ENCODE data around the gene EIF4G3.

EIF4G3 gene

DNA sequence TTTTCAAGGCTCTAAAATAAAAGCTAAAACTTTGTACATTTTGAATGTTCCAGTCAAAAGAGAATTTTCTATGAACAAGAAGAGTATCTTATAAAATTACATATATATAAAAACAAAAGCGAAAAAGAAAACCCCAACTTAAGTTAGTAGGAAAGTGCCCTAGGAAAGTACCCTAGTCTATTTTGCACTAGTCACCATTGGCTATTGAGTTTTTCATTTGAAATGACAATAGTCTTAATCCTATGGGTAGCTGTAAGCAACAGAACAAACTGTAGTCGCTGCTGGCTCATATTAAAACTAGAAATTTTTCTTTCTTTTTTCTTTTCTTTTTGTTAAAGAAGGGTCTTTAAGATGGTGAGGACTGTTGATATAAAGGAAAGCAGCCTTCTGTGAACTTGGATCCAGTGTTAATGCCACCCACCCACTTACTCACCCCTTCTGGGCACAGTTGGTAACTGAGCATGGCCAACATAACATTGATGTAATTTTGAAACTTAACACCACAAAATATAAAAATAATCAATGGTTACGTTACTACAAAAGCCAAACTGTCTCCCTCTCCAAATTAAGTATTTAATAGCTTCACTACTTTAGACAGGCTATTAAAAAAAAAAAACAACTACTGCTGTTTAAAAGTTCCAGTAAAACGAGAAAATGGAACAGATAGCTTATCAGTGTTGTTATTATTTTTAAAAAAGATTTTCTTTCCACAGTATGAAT is 177.0 kb downstream of the EIF4G3 start:
- TF ChIP-seq, protein P1, sequence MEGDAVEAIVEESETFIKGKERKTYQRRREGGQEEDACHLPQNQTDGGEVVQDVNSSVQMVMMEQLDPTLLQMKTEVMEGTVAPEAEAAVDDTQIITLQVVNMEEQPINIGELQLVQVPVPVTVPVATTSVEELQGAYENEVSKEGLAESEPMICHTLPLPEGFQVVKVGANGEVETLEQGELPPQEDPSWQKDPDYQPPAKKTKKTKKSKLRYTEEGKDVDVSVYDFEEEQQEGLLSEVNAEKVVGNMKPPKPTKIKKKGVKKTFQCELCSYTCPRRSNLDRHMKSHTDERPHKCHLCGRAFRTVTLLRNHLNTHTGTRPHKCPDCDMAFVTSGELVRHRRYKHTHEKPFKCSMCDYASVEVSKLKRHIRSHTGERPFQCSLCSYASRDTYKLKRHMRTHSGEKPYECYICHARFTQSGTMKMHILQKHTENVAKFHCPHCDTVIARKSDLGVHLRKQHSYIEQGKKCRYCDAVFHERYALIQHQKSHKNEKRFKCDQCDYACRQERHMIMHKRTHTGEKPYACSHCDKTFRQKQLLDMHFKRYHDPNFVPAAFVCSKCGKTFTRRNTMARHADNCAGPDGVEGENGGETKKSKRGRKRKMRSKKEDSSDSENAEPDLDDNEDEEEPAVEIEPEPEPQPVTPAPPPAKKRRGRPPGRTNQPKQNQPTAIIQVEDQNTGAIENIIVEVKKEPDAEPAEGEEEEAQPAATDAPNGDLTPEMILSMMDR (conservative IDR thresholded peaks at IDR 0.05; ENCODE audit: low read depth) = no peak
- H3K27ac ChIP-seq = no peak overlapping the region
- ChIA-PET CTCF (interaction anchor here (0.7 to 0.8 kb wide), 3 partner anchors 7 to 545 kb away, joined by 3 to 7 read pairs (median 3); no protein-coding TSS in a partner anchor), POLR2A (ENCODE audit: low non-redundant PET) (no interaction called here)
- DNase-seq (ENCODE audit: low spot score) = no peak

DNA sequence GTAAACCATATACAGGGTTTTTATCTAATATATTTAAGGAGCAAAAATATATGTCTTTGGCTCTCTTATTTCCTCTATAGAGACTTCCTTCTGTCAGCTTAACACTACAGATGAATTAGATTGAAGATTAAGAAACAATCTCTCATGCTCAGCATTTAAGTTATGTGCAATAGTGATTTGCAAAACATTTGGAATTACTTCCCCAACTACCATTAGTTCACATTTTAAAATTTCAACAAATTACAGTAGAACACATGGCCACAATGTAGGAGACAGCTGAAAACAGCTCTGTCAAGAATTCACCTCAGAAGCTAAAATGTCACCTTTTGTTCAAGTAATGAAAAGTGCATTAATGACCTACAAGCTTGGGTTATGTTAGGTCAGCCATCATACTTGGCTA is 177.9 kb downstream of the EIF4G3 start:
- CTCF ChIA-PET = interaction anchor here (0.6 to 1.0 kb wide), 2 partner anchors 49 to 196 kb away, joined by 4 to 5 read pairs; no protein-coding TSS in a partner anchor
- POLR2A ChIA-PET (ENCODE audit: low non-redundant PET) = no interaction called here
- TF ChIP-seq, protein P1 (conservative IDR thresholded peaks at IDR 0.05; ENCODE audit: low read depth) = no peak

DNA sequence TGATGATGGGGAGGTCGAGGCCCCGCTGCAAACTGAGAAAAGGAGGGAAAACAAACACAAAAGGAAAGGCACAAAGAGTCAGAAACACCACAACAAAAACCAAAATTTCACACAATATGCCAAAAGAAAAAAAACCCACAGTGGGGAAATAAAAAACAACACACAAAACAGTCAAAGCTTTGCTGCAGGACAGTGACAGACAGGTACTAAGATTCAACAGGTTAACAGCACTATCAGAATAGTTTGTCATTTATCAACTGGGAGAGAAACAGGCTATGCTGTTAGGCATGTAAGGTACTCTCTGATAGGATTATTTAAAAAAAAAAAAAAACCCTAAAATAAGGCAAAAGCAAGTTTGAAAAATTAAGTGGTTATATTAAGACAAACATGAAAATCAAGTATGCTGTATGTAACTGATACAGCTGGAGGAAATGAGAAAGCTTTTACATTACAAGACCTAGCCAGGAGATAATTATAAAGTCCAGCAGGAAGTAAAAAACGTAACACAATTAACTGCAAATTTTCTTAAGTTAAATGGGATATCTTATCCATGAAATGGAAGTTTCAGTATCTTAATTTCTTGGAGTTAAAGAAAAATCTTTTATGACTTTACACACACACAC is 179.0 kb downstream of the EIF4G3 start:
- TF ChIP-seq, protein P1 (conservative IDR thresholded peaks at IDR 0.05; ENCODE audit: low read depth) = no peak
- ChIA-PET POLR2A (ENCODE audit: low non-redundant PET) (no interaction called here), CTCF (interaction anchor here (0.7 to 1.0 kb wide), 2 partner anchors 103 to 198 kb away, joined by 5 read pairs; no protein-coding TSS in a partner anchor)
- DNase-seq (ENCODE audit: low spot score) = no peak
- no peak overlapping the region for H3K27ac ChIP-seq

More for the DNA sequence above, 177.9 kb downstream of the EIF4G3 start:
- H3K27ac ChIP-seq = no peak overlapping the region
- DNase-seq (ENCODE audit: low spot score) = no peak

DNA sequence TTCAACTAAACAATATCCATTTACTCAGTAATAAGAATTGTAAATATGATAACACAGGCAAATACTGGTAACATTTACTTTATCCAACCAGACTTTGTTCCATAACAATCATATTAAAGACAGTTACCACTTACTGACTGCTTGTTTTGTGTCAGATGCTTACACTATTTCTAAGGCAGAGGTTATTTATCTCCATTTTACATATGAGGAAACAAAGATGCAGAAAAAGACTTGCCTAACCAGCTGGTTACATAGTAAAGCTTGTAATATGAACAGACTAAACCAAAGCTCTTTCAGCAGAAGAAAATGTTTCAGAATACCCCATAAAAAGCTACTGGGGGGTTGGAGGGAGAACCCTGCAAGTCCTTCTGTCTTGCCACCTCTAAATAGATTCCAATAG is 180.1 kb downstream of the EIF4G3 start:
- POLR2A ChIA-PET (ENCODE audit: low non-redundant PET) = no interaction called here
- H3K27ac ChIP-seq = no peak overlapping the region
- CTCF ChIA-PET = no interaction called here
- TF ChIP-seq, protein P1 (conservative IDR thresholded peaks at IDR 0.05; ENCODE audit: low read depth) = no peak
- no peak for DNase-seq (ENCODE audit: low spot score)

DNA sequence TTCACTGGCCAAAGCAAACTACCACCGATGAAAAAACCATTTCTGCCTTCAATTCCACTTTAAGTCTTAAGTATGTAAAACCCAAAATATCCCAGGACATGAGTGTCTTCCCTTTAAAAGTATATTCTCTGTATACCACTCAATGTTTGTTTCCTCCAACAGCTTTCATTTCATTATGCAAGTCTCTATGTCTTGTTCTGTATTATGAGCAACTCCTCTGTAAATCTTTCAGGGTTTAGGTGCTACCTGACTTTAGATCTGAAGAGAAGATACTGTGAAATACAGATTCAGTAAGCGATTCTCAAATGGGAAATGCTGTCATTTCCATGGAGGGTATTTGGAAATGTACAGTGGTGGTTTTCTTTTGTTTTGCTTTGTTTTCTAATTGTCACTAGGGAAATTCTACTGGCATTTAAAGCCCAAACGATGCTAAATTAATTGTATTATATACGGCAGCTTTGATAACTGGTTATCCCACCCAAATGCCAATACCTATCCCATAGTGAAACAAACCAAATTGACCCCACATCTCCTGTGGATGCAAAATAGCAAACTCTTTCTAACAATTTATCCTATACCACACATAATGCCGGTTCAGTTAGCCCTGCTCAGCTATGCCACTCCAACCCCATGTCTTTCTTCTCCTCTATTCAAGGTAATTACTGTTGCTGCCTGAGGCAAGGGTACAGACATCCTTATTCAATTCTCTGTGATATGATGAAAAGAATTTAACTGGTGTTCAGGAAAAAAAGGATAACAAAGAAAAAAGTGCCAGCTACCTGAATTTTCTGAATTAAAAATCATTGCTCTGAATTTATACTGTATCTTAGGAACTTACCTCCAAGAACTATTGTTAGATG is 182.8 kb downstream of the EIF4G3 start:
- TF ChIP-seq, protein P1 (conservative IDR thresholded peaks at IDR 0.05; ENCODE audit: low read depth) = no peak
- DNase-seq (ENCODE audit: low spot score) = no peak
- ChIA-PET POLR2A (ENCODE audit: low non-redundant PET) (no interaction called here), CTCF (no interaction called here)
- H3K27ac ChIP-seq = no peak overlapping the region

DNA sequence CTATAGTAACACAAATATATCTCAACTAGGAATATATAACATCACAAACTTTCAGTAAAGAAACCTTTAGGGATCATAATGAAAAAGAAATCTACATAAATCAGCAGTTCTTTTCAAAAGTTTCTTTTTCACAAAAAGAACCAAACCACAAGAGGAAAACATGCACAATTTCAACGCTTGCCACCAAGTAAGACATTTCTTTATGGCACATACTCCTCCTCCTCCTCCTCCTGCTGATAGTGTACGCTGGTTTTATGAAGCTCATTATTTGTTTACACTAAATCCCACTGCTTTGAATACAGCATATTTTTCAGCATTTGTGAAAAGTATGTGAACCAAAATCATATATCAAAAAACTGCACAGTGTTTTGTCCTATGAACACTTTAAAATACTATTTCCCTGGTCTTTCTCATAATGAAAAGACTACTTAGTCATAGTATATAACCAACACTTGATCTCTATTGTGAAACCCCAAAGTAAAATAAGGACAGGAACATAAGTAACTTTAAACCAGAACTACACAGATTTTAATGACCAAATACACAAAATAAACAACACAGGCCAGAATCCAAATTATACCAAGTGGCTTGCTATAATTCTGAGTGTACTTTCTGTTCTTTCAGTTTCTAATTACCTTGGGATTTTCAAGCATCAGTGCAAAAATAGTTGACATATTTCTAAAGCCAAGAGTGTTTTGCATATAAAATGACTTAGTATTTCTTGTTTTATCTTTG is 184.2 kb downstream of the EIF4G3 start:
- no peak overlapping the region for H3K27ac ChIP-seq
- DNase-seq (ENCODE audit: low spot score) = no peak
- TF ChIP-seq, protein P1 (conservative IDR thresholded peaks at IDR 0.05; ENCODE audit: low read depth) = no peak
- POLR2A ChIA-PET (ENCODE audit: low non-redundant PET) = no interaction called here
- CTCF ChIA-PET = no interaction called here
